PC-9 (cell line): ENCODE results near the gene CHRM1. TPM values are rescaled to one million over a fixed set of nuclear protein-coding genes. Genes with fewer than 3 reads are reported as not detected.

ENCODE experiments used
- BruUV-seq: library from RNA; stranded (reverse); fragments of 400-500 nt; replicated peaks from 2 replicates; lab custom pipeline; 2021; lab: Mats Ljungman, UMichigan
- CTCF ChIA-PET: fragments of 300-600 bp; sonication (Branson Sonifier 250); formaldehyde crosslinking; loops from one replicate; lab custom pipeline; 2022; ENCODE audit warnings: antibody characterized with exemption; lab: Charles Lee
- POLR2A ChIA-PET: fragments of 300-600 bp; sonication (Branson Sonifier 250); formaldehyde crosslinking; loops from one replicate; lab custom pipeline; 2022; ENCODE audit warnings: antibody characterized with exemption; ENCODE audit not compliant: unreplicated experiment; lab: Charles Lee
- DNase-seq, 2 experiments: peaks; one replicate each; pipeline versions ENCODE4 v3.0.0 to v3.0.0-alpha.2; 2015 to 2022; ENCODE audit warnings: mixed read lengths in 1 of 2
- H2AFZ ChIP-seq: fragments of 200-600 bp; sonication (generic); 2 replicates; pipeline ENCODE4 v1.8.1; 2017; ENCODE audit warnings: antibody characterized with exemption
- H3F3A ChIP-seq: fragments of 200-600 bp; sonication (generic); 2 replicates; pipeline ENCODE4 v1.8.1; 2017; ENCODE audit warnings: antibody characterized with exemption, mild to moderate bottlenecking, low read depth; ENCODE audit not compliant: insufficient read depth
- H3K27ac ChIP-seq: fragments of 200-600 bp; sonication (generic); 2 replicates; pipeline ENCODE4 v1.6.1; 2016; ENCODE audit warnings: mixed run types
- H3K27me3 ChIP-seq: fragments of 200-600 bp; sonication (generic); 2 replicates; pipeline ENCODE4 v1.6.1; 2016; ENCODE audit warnings: low read depth, mixed run types; ENCODE audit not compliant: insufficient read depth
- H3K36me3 ChIP-seq: fragments of 200-600 bp; sonication (generic); 2 replicates; pipeline ENCODE4 v1.6.1; 2016; ENCODE audit warnings: low read depth, mixed run types
- H3K4me1 ChIP-seq: fragments of 200-600 bp; sonication (generic); replicated peaks from 2 replicates; pipeline ENCODE4 v1.6.1; 2016; ENCODE audit warnings: mixed run types; ENCODE audit not compliant: insufficient read depth
- H3K4me2 ChIP-seq: fragments of 200-600 bp; sonication (generic); 2 replicates; pipeline ENCODE4 v1.6.1; 2017; ENCODE audit warnings: mixed run types
- H3K4me3 ChIP-seq: fragments of 200-600 bp; sonication (generic); 2 replicates; pipeline ENCODE4 v1.6.1; 2016; ENCODE audit warnings: mixed run types
- H3K79me2 ChIP-seq: fragments of 200-600 bp; sonication (generic); 2 replicates; pipeline ENCODE4 v1.6.1; 2017; ENCODE audit warnings: low read depth, mixed run types
- H3K9me2 ChIP-seq: fragments of 200-600 bp; sonication (generic); 2 replicates; pipeline ENCODE4 v1.8.1; 2017; ENCODE audit warnings: mild to moderate bottlenecking; ENCODE audit not compliant: insufficient read depth
- H3K9me3 ChIP-seq: fragments of 200-600 bp; sonication (generic); 2 replicates; pipeline ENCODE4 v1.8.1; 2016; ENCODE audit warnings: low read depth; ENCODE audit not compliant: insufficient read depth
- H4K20me1 ChIP-seq: fragments of 200-600 bp; sonication (generic); 2 replicates; pipeline ENCODE4 v1.8.1; 2017; ENCODE audit not compliant: insufficient read depth
- EZH2 ChIP-seq: fragments of 200-600 bp; sonication (generic); IDR thresholded peaks from 2 replicates; pipeline ENCODE4 v1.8.0; 2017; ENCODE audit warnings: antibody characterized with exemption, low read depth
- intact Hi-C: fragments of 100-400 bp; cut with micrococcal nuclease; formaldehyde crosslinking; loops from one replicate; pipeline ENCODE4 v1.10.0; 2022; ENCODE audit not compliant: unreplicated experiment
- total RNA-seq: library from RNA; stranded (reverse); gene quantifications from 2 replicates; pipeline ENCODE4 v1.2.3, GENCODE V29; 2021
- TF ChIP-seq, protein P1 (sequence below): fragments of 200-600 bp; sonication (generic); conservative IDR thresholded peaks from 2 replicates; pipeline ENCODE4 v1.6.1; 2017; ENCODE audit warnings: mixed run types, antibody characterized with exemption, mild to moderate bottlenecking, moderate library complexity

CHRM1 gene
- total RNA-seq, 1 experiment from 2014 or later: not detected

DNA sequence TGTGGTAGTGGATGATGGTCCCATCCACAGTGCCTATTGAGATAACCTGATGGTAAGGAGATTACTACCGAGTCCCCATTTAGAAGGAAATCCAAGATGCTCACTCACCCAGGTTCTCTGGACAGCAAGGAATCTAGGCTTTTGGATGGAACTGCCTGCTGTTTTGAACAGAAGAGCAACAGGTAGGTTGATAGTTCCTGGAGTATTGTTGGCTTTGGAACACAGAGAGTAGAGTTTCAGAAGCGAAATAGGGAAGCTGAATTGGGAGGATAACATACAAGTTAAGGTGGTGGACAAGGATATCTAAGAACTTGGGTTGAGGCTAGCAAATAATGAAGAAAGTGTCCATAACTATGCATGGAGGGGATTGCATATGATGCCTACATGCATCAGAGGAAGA is 36.0 kb upstream of the CHRM1 start:
- ChIA-PET CTCF (no interaction called here), POLR2A (no interaction called here)
- H3K79me2 ChIP-seq: no peaks in the 10 kb centered on the region
- no peak overlapping the region for H3K27ac ChIP-seq
- H3K36me3 ChIP-seq: no peaks in the 10 kb centered on the region
- H3K27me3 ChIP-seq: peaks cover 64% of the 10 kb centered on the region
- H3K4me1 ChIP-seq: no peaks in the 10 kb centered on the region
- no peak overlapping the region for H2AFZ ChIP-seq
- H3F3A ChIP-seq: no peaks in the 10 kb centered on the region
- H3K9me3 ChIP-seq: no peaks in the 10 kb centered on the region
- no peaks in the 10 kb centered on the region for H3K9me2 ChIP-seq
- intact Hi-C loops: no loop called here
- no peak overlapping the region for H3K4me3 ChIP-seq
- no peak overlapping the region for H3K4me2 ChIP-seq
- TF ChIP-seq, protein P1, sequence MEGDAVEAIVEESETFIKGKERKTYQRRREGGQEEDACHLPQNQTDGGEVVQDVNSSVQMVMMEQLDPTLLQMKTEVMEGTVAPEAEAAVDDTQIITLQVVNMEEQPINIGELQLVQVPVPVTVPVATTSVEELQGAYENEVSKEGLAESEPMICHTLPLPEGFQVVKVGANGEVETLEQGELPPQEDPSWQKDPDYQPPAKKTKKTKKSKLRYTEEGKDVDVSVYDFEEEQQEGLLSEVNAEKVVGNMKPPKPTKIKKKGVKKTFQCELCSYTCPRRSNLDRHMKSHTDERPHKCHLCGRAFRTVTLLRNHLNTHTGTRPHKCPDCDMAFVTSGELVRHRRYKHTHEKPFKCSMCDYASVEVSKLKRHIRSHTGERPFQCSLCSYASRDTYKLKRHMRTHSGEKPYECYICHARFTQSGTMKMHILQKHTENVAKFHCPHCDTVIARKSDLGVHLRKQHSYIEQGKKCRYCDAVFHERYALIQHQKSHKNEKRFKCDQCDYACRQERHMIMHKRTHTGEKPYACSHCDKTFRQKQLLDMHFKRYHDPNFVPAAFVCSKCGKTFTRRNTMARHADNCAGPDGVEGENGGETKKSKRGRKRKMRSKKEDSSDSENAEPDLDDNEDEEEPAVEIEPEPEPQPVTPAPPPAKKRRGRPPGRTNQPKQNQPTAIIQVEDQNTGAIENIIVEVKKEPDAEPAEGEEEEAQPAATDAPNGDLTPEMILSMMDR: no peak
- no peak for TF ChIP-seq EZH2
- BruUV-seq: no TSS peak
- no peak for DNase-seq
- H4K20me1 ChIP-seq: no peaks in the 10 kb centered on the region

DNA sequence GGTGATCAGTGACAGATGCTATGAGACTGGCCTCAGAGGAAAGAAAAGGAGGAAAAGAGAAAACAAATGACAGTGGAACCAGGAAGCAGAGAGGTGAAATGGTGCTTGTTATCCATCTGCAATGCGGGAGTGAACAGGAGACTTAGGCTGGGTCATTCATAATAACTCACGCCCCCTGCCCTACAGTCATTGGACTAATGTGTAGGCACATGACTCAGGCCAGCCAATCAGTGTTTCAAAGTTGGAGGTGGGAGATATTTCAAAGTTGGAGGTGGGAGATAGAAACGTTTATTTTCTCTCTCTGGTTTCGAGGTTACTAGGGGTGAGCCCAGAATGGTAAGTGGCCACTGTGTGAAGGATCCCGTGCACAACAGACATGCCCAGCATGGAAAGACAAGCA is 33.3 kb upstream of the CHRM1 start:
- H3F3A ChIP-seq: no peaks in the 10 kb centered on the region
- no TSS peak for BruUV-seq
- H3K4me2 ChIP-seq: no peak overlapping the region
- POLR2A ChIA-PET: no interaction called here
- H2AFZ ChIP-seq: no peak overlapping the region
- no peak overlapping the region for H3K4me3 ChIP-seq
- CTCF ChIA-PET: no interaction called here
- no peaks in the 10 kb centered on the region for H3K4me1 ChIP-seq
- H4K20me1 ChIP-seq: no peaks in the 10 kb centered on the region
- DNase-seq: no peak
- TF ChIP-seq, protein P1: no peak
- no peak for TF ChIP-seq EZH2
- intact Hi-C loops: no loop called here
- H3K27me3 ChIP-seq: peaks cover 74% of the 10 kb centered on the region
- no peaks in the 10 kb centered on the region for H3K36me3 ChIP-seq
- no peak overlapping the region for H3K27ac ChIP-seq
- no peaks in the 10 kb centered on the region for H3K79me2 ChIP-seq
- H3K9me3 ChIP-seq: no peaks in the 10 kb centered on the region
- H3K9me2 ChIP-seq: no peaks in the 10 kb centered on the region

DNA sequence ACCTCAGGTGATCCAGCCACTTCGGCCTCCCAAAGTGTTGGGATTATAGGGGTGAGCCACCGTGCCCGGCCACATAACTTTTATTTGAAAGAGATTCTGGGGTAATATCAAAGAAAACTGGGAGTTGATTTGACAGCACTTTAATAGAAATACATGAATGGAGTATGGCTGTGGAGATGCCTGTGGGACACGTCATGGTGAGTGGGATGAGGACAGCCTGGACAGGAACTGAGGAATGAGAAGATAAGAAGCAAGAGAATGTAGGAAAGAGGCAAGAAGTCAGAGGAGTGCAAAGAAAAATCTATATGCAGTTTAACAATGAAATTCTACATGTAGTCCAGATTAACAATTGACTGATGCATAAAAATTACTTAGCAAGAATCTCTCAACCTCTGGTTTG is 32.6 kb upstream of the CHRM1 start:
- no peaks in the 10 kb centered on the region for H3K79me2 ChIP-seq
- no peak overlapping the region for H2AFZ ChIP-seq
- H3K4me2 ChIP-seq: no peak overlapping the region
- no peaks in the 10 kb centered on the region for H3K9me2 ChIP-seq
- no peaks in the 10 kb centered on the region for H4K20me1 ChIP-seq
- ChIA-PET CTCF (no interaction called here), POLR2A (no interaction called here)
- no TSS peak for BruUV-seq
- H3K4me1 ChIP-seq: no peaks in the 10 kb centered on the region
- H3F3A ChIP-seq: no peaks in the 10 kb centered on the region
- no peak overlapping the region for H3K27ac ChIP-seq
- peaks cover 79% of the 10 kb centered on the region for H3K27me3 ChIP-seq
- no peak overlapping the region for H3K4me3 ChIP-seq
- DNase-seq: no peak
- H3K9me3 ChIP-seq: no peaks in the 10 kb centered on the region
- intact Hi-C loops: no loop called here
- no peaks in the 10 kb centered on the region for H3K36me3 ChIP-seq
- TF ChIP-seq, protein P1: no peak
- no peak for TF ChIP-seq EZH2
